Muscle of leg (tissue), 11 donors: ENCODE results near the gene MAPK12. TPM values are rescaled to one million over a fixed set of nuclear protein-coding genes. Genes with fewer than 3 reads are reported as not detected.
A peak's percentile ranks its signal among the peaks of the same experiment; 100 is the strongest.

ENCODE experiments used
- DNase-seq: peaks from one replicate; pipeline ENCODE4 v3.0.0; 2013
- H3K27ac ChIP-seq: one replicate; pipeline ENCODE4 v1.5.1; 2013; ENCODE audit warnings: mild to moderate bottlenecking, low read length, control low read depth
- H3K27me3 ChIP-seq: one replicate; pipeline ENCODE4 v1.6.1; 2013; ENCODE audit warnings: low read length; ENCODE audit not compliant: control insufficient read depth, insufficient read depth
- H3K36me3 ChIP-seq: one replicate; pipeline ENCODE4 v1.6.1; 2013; ENCODE audit warnings: low read length; ENCODE audit not compliant: control insufficient read depth, insufficient read depth
- H3K4me1 ChIP-seq: one replicate; pipeline ENCODE4 v1.6.1; 2013; ENCODE audit warnings: low read length; ENCODE audit not compliant: control insufficient read depth, insufficient read depth
- H3K4me3 ChIP-seq: one replicate; pipeline ENCODE4 v1.5.1; 2013; ENCODE audit warnings: low read length, control low read depth
- H3K9me3 ChIP-seq: replicated peaks from 2 replicates; pipeline ENCODE4 v1.6.1; 2013; ENCODE audit warnings: low read depth, low read length; ENCODE audit not compliant: control insufficient read depth
- WGBS: methylation state at CpG from one replicate; pipeline ENCODE4 v1.1.5; 2013; ENCODE audit warnings: missing lambda C conversion rate; ENCODE audit not compliant: insufficient coverage; 5-methylcytosine and 5-hydroxymethylcytosine counted together
- polyA plus RNA-seq, 8 donors: library from polyadenylated mRNA; unstranded; fragments of 120-200 nt; gene quantifications; one replicate each; pipeline versions ENCODE4 v1.2.1 to v1.2.3, GENCODE V29; 2013; ENCODE audit warnings: inconsistent platforms in 1 of 8, low replicate concordance in 1 of 8; ENCODE audit not compliant: insufficient read length in 8 of 8, insufficient read depth in 1 of 8
- total RNA-seq: library from RNA; stranded (reverse); fragments of 120-200 nt; gene quantifications from one replicate; pipeline ENCODE4 v1.2.4, GENCODE V29; 2013

MAPK12 gene
- total and polyA plus RNA-seq, 9 donors = 9.4 to 37.8 (median 20.3) TPM

GRCh38 chr22:50215297-50216054 is 46.0 kb downstream of the MAPK12 start:
- 48% methylated on average over 8 of the region's 17 CpGs for WGBS
- Histone ChIP-seq H3K36me3 (peaks cover 79% of the 10 kb centered on the region), H3K4me1 (peaks cover 10% of the 10 kb centered on the region), H3K27ac (no peak overlapping the region), H3K4me3 (no peak overlapping the region), H3K27me3 (no peaks in the 10 kb centered on the region), H3K9me3 (no peaks in the 10 kb centered on the region)
- peak; percentile 57 for DNase-seq

- no peak for DNase-seq
- Histone ChIP-seq H3K4me3 (no peak overlapping the region), H3K36me3 (peaks cover 85% of the 10 kb centered on the region), H3K27ac (no peak overlapping the region), H3K9me3 (no peaks in the 10 kb centered on the region), H3K4me1 (peaks cover 18% of the 10 kb centered on the region), H3K27me3 (no peaks in the 10 kb centered on the region)
- WGBS = 92% methylated on average over 7 of the region's 9 CpGs
Observed at GRCh38 chr22:50213263-50213662, 48.2 kb downstream of the MAPK12 start.

- 96% methylated on average over 12 of the region's 14 CpGs for WGBS
- Histone ChIP-seq H3K4me3 (no peak overlapping the region), H3K4me1 (peaks cover 30% of the 10 kb centered on the region), H3K36me3 (peaks cover 85% of the 10 kb centered on the region), H3K27ac (no peak overlapping the region), H3K9me3 (no peaks in the 10 kb centered on the region), H3K27me3 (no peaks in the 10 kb centered on the region)
- no peak for DNase-seq
Observed at GRCh38 chr22:50211147-50211546, 50.3 kb downstream of the MAPK12 start.

- no peak overlapping the region for H3K27ac ChIP-seq
- no peaks in the 10 kb centered on the region for H3K9me3 ChIP-seq
- H3K27me3 ChIP-seq = no peaks in the 10 kb centered on the region
- H3K4me1 ChIP-seq = peaks cover 25% of the 10 kb centered on the region
- H3K4me3 ChIP-seq = no peak overlapping the region
- DNase-seq = no peak
- WGBS = 92% methylated on average over 28 of the region's 32 CpGs
- H3K36me3 ChIP-seq = peaks cover 85% of the 10 kb centered on the region
Observed at GRCh38 chr22:50210378-50211139, 50.9 kb downstream of the MAPK12 start.

- WGBS = 60% methylated on average over 20 of the region's 20 CpGs
- H3K4me3 ChIP-seq = no peak overlapping the region
- H3K9me3 ChIP-seq = no peaks in the 10 kb centered on the region
- H3K27me3 ChIP-seq = no peaks in the 10 kb centered on the region
- DNase-seq = peak; percentile 80
- no peak overlapping the region for H3K27ac ChIP-seq
- peaks cover 81% of the 10 kb centered on the region for H3K36me3 ChIP-seq
- peaks cover 25% of the 10 kb centered on the region for H3K4me1 ChIP-seq
Observed at GRCh38 chr22:50209893-50210292, 51.6 kb downstream of the MAPK12 start.

- H3K27ac ChIP-seq = peak overlapping the region; percentile 3
- DNase-seq = no peak
- H3K4me3 ChIP-seq = no peak overlapping the region
- no peaks in the 10 kb centered on the region for H3K9me3 ChIP-seq
- peaks cover 25% of the 10 kb centered on the region for H3K4me1 ChIP-seq
- peaks cover 80% of the 10 kb centered on the region for H3K36me3 ChIP-seq
- 81% methylated on average over 26 of the region's 31 CpGs for WGBS
- no peaks in the 10 kb centered on the region for H3K27me3 ChIP-seq
Observed at GRCh38 chr22:50208939-50209892, 52.3 kb downstream of the MAPK12 start.

GRCh38 chr22:50208430-50208938 is 53.0 kb downstream of the MAPK12 start:
- DNase-seq = no peak

GRCh38 chr22:50207383-50208140 is 53.9 kb downstream of the MAPK12 start:
- no peaks in the 10 kb centered on the region for H3K27me3 ChIP-seq
- peaks cover 25% of the 10 kb centered on the region for H3K4me1 ChIP-seq
- peak overlapping the region; percentile 13 for H3K27ac ChIP-seq
- no peaks in the 10 kb centered on the region for H3K9me3 ChIP-seq
- no peak overlapping the region for H3K4me3 ChIP-seq
- WGBS = 66% methylated on average over 14 of the region's 23 CpGs
- peaks cover 81% of the 10 kb centered on the region for H3K36me3 ChIP-seq
- DNase-seq = no peak

More at GRCh38 chr22:50208430-50208938, 53.0 kb downstream of the MAPK12 start:
- Histone ChIP-seq H3K9me3 (no peaks in the 10 kb centered on the region), H3K27me3 (no peaks in the 10 kb centered on the region), H3K36me3 (peaks cover 84% of the 10 kb centered on the region), H3K4me3 (no peak overlapping the region), H3K4me1 (peaks cover 25% of the 10 kb centered on the region), H3K27ac (peak overlapping the region; percentile 3)
- WGBS = 65% methylated on average over 16 of the region's 22 CpGs

- no peak for DNase-seq
- 36% methylated on average over 10 of the region's 10 CpGs for WGBS
- H3K27me3 ChIP-seq = no peaks in the 10 kb centered on the region
- H3K36me3 ChIP-seq = peaks cover 72% of the 10 kb centered on the region
- H3K9me3 ChIP-seq = no peaks in the 10 kb centered on the region
- H3K4me1 ChIP-seq = peaks cover 33% of the 10 kb centered on the region
- H3K27ac ChIP-seq = no peak overlapping the region
- H3K4me3 ChIP-seq = no peak overlapping the region
Observed at GRCh38 chr22:50206599-50206998, 54.9 kb downstream of the MAPK12 start.
